A673 (cell line): Measurements from ENCODE around the gene PLCG1.

Experiments used
- EZH2 ChIP-seq: fragments of 200-600 bp; sonication (generic); IDR thresholded peaks from 2 replicates; pipeline ENCODE4 v1.6.1; 2017; ENCODE audit warnings: borderline replicate concordance, low read depth, mild to moderate bottlenecking, mixed read lengths, antibody characterized with exemption, low read length; ENCODE audit not compliant: poor library complexity, severe bottlenecking
- TF ChIP-seq, protein P1 (sequence below): fragments of 300-800, 200-600 bp; sonication (generic); conservative IDR thresholded peaks from 2 replicates; pipeline ENCODE4 v1.5.1; 2017; ENCODE audit warnings: low read depth, mild to moderate bottlenecking, antibody characterized with exemption, low read length, moderate library complexity, mixed read lengths

DNA sequence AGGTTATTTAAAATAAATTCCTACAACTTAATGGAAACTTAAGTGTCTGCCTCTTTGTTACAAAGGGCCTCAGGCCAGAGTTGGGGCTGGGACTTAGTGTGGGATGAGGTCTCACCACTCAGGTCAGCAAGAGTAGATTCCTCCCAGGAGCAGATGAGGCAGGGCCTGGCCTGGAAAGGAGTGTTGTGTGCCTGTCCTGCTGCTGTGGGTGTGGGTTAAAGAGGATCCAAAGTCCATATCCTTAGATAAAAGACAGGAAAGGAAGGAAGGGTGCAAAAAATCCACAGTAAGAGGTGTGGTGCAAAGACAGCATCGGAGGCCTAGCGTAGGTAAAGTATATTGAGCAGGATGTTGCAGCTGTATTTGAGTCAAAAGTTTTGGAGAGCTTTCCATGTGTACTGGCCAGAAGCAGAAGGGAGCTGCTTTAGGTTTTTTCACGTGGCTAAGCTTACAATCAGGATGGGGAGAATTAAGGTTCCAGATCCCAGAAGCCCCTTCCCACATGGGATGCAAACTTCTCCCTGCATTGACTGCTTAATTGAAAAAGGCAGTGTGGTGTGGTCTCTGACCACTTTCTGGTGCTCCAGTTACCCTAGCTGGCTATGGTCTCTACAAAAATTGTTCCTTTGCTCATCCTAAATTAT, 12.8 kb upstream of the PLCG1 start:
- TF ChIP-seq, protein P1, sequence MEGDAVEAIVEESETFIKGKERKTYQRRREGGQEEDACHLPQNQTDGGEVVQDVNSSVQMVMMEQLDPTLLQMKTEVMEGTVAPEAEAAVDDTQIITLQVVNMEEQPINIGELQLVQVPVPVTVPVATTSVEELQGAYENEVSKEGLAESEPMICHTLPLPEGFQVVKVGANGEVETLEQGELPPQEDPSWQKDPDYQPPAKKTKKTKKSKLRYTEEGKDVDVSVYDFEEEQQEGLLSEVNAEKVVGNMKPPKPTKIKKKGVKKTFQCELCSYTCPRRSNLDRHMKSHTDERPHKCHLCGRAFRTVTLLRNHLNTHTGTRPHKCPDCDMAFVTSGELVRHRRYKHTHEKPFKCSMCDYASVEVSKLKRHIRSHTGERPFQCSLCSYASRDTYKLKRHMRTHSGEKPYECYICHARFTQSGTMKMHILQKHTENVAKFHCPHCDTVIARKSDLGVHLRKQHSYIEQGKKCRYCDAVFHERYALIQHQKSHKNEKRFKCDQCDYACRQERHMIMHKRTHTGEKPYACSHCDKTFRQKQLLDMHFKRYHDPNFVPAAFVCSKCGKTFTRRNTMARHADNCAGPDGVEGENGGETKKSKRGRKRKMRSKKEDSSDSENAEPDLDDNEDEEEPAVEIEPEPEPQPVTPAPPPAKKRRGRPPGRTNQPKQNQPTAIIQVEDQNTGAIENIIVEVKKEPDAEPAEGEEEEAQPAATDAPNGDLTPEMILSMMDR: no peak
- no peak for TF ChIP-seq EZH2
